Measurements from ENCODE around the gene ZNF385A.

The ZNF385A gene

GRCh38 chr12:54371328-54372112 lies 13.0 kb downstream of the ZNF385A start:
- H3K4me3 ChIP-seq (ENCODE audit: low read depth, low read length): no peak overlapping the region
- TF ChIP-seq, protein P1, sequence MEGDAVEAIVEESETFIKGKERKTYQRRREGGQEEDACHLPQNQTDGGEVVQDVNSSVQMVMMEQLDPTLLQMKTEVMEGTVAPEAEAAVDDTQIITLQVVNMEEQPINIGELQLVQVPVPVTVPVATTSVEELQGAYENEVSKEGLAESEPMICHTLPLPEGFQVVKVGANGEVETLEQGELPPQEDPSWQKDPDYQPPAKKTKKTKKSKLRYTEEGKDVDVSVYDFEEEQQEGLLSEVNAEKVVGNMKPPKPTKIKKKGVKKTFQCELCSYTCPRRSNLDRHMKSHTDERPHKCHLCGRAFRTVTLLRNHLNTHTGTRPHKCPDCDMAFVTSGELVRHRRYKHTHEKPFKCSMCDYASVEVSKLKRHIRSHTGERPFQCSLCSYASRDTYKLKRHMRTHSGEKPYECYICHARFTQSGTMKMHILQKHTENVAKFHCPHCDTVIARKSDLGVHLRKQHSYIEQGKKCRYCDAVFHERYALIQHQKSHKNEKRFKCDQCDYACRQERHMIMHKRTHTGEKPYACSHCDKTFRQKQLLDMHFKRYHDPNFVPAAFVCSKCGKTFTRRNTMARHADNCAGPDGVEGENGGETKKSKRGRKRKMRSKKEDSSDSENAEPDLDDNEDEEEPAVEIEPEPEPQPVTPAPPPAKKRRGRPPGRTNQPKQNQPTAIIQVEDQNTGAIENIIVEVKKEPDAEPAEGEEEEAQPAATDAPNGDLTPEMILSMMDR (IDR thresholded peaks at IDR 0.05; ENCODE audit: low read depth, low read length): no peak

DNA sequence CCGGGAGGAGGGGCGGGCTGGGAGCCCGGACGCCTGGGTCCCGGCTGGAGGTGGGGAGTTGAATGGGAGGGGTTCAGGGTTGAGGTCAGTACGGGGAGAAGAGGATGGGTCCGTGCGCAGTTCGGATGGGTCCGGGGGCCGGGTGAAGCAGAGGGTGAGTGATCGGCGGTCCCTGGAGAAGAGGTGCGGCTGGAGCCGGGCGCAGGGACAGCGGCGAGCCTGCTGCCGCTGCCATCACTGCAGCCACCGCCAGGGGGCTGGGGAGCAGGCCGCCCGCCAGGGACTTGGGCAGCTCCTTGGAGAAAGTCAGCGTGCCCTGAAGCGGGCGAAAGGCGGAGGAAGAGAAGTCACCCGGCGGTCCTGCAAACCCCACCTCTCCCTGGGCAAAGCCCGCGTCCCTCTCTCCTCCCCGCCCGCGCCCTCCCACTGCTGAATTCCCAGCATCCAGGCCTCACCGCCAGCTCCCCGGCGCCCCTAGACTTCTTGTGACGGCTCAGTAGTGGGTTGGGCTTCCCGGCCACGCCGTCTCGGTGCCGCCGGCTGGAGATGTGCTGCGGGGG lies 14.3 kb downstream of the ZNF385A start:
- H3K4me3 ChIP-seq (ENCODE audit: low read depth, low read length): 0 out of 2 replicates have a peak overlapping the region, but pooled peaks have one; percentile 17
- TF ChIP-seq, protein P1 (IDR thresholded peaks at IDR 0.05; ENCODE audit: low read depth, low read length): peak; percentile 84

GRCh38 chr12:54369597-54370131 lies 14.9 kb downstream of the ZNF385A start:
- TF ChIP-seq, protein P1 (IDR thresholded peaks at IDR 0.05; ENCODE audit: low read depth, low read length): no peak
- no peak overlapping the region for H3K4me3 ChIP-seq (ENCODE audit: low read depth, low read length)

GRCh38 chr12:54368709-54369596 lies 15.6 kb downstream of the ZNF385A start:
- no peak overlapping the region for H3K4me3 ChIP-seq (ENCODE audit: low read depth, low read length)
- TF ChIP-seq, protein P1 (IDR thresholded peaks at IDR 0.05; ENCODE audit: low read depth, low read length): peak; percentile 89

- H3K4me3 ChIP-seq (ENCODE audit: low read depth, low read length): no peak overlapping the region
- TF ChIP-seq, protein P1 (IDR thresholded peaks at IDR 0.05; ENCODE audit: low read depth, low read length): no peak
Measured at GRCh38 chr12:54368025-54368708, 16.4 kb downstream of the ZNF385A start.

- TF ChIP-seq, protein P1 (IDR thresholded peaks at IDR 0.05; ENCODE audit: low read depth, low read length): no peak
- no peak within 1 kb of the TSS for H3K4me3 ChIP-seq (ENCODE audit: low read depth, low read length)
Measured at GRCh38 chr12:54364413-54364812, 20.1 kb downstream of the ZNF385A start, which contains the start of gene GPR84. GPR84 (minus strand) TSS chr12:54364486; CDS start chr12:54363851, 635 bp downstream.
